NCI-H1930 (cell line): ENCODE measurements around the gene HTT.

Experiments
- DNase-seq, 2 experiments: peaks; one replicate each; lab custom pipeline; 2025; lab: John Stamatoyannopoulos, UW

Gene HTT

GRCh38 chr4:3235581-3235980 is 161.1 kb downstream of the HTT start:
- no peak for DNase-seq

GRCh38 chr4:3236326-3236878 is 161.9 kb downstream of the HTT start:
- DNase-seq: no peak

- DNase-seq: no peak
These were observed 162.8 kb downstream of the HTT start for GRCh38 chr4:3237266-3237665.

GRCh38 chr4:3237712-3238560 is 163.5 kb downstream of the HTT start:
- no peak for DNase-seq

- no peak for DNase-seq
These were observed 164.2 kb downstream of the HTT start for GRCh38 chr4:3238721-3239120.

GRCh38 chr4:3239303-3239702 is 164.8 kb downstream of the HTT start:
- DNase-seq: no peak

GRCh38 chr4:3239998-3240920 is 165.8 kb downstream of the HTT start:
- DNase-seq: no peak

GRCh38 chr4:3240936-3241522 is 166.5 kb downstream of the HTT start:
- DNase-seq: no peak

- no peak for DNase-seq
These were observed 167.5 kb downstream of the HTT start for GRCh38 chr4:3241898-3242524.

- DNase-seq: no peak
These were observed 168.8 kb downstream of the HTT start for GRCh38 chr4:3243136-3243780.

- no peak for DNase-seq
These were observed 169.5 kb downstream of the HTT start for GRCh38 chr4:3244002-3244401.

GRCh38 chr4:3244747-3245146 is 170.3 kb downstream of the HTT start:
- no peak for DNase-seq

GRCh38 chr4:3245676-3246075 is 171.2 kb downstream of the HTT start:
- DNase-seq: no peak

- DNase-seq: no peak
These were observed 172.2 kb downstream of the HTT start for GRCh38 chr4:3246458-3247398.

- no peak for DNase-seq
These were observed 173.1 kb downstream of the HTT start for GRCh38 chr4:3247399-3248177.

- DNase-seq: no peak
These were observed 173.6 kb downstream of the HTT start for GRCh38 chr4:3248178-3248480.

- DNase-seq: no peak
These were observed 174.6 kb downstream of the HTT start, which contains the start of gene MSANTD1 for GRCh38 chr4:3248811-3249661. TSS of gene MSANTD1 (plus strand) at chr4:3249159. CDS start at chr4:3249223, 64 bp downstream.

- DNase-seq: no peak
These were observed 175.4 kb downstream of the HTT start for GRCh38 chr4:3249711-3250437.
